GM19467 (cell line): ENCODE data around the gene MACROD1.

Experiments used
- ATAC-seq: cut with Tn5 transposase; IDR thresholded peaks from one replicate; pipeline ENCODE4 v1.9.1; 2021; ENCODE audit warnings: mild to moderate bottlenecking, moderate library complexity; ENCODE audit not compliant: unreplicated experiment

Gene MACROD1

GRCh38 chr11:64038500-64038899, 127.4 kb downstream of the MACROD1 start:
- ATAC-seq, result no peak

GRCh38 chr11:64037027-64037634, 128.8 kb downstream of the MACROD1 start:
- ATAC-seq, result no peak

GRCh38 chr11:64036087-64037026, 129.6 kb downstream of the MACROD1 start:
- no peak for ATAC-seq

GRCh38 chr11:64035576-64035975, 130.3 kb downstream of the MACROD1 start, which contains the start of gene FLRT1:
FLRT1 (plus strand) TSS chr11:64035931; CDS start chr11:64116268, 80,337 bp downstream.
- ATAC-seq, result no peak

GRCh38 chr11:64035081-64035524, 130.8 kb downstream of the MACROD1 start:
- no peak for ATAC-seq

GRCh38 chr11:64034411-64034811, 131.5 kb downstream of the MACROD1 start:
- no peak for ATAC-seq

- ATAC-seq, result no peak
These were observed 133.9 kb downstream of the MACROD1 start for GRCh38 chr11:64032050-64032449.

GRCh38 chr11:64031001-64031400, 134.9 kb downstream of the MACROD1 start:
- no peak for ATAC-seq

GRCh38 chr11:64029773-64030172, 136.1 kb downstream of the MACROD1 start:
- ATAC-seq, result no peak

GRCh38 chr11:64028398-64029115, 137.4 kb downstream of the MACROD1 start:
- no peak for ATAC-seq

- no peak for ATAC-seq
These were observed 138.1 kb downstream of the MACROD1 start for GRCh38 chr11:64027651-64028397.

GRCh38 chr11:64026575-64027205, 139.2 kb downstream of the MACROD1 start:
- no peak for ATAC-seq

- ATAC-seq, result no peak
These were observed 140.7 kb downstream of the MACROD1 start for GRCh38 chr11:64025205-64025604.

- no peak for ATAC-seq
These were observed 141.9 kb downstream of the MACROD1 start for GRCh38 chr11:64023712-64024710.

- no peak for ATAC-seq
These were observed 143.7 kb downstream of the MACROD1 start for GRCh38 chr11:64022125-64022784.

- ATAC-seq, result no peak
These were observed 144.2 kb downstream of the MACROD1 start for GRCh38 chr11:64021757-64022093.

- ATAC-seq, result no peak
These were observed 144.7 kb downstream of the MACROD1 start for GRCh38 chr11:64020976-64021756.
